Kidney (tissue), 14 donors: ENCODE data around the gene LINGO1. TPM values are rescaled to one million over a fixed set of nuclear protein-coding genes. Genes with fewer than 3 reads are reported as not detected.

Experiments used
- DNase-seq, 5 donors: peaks; one replicate each; pipeline ENCODE4 v3.0.0-alpha.2; 2013 to 2020
- FAIRE-seq: peaks from 2 replicates; lab custom pipeline; 2012; peaks lifted over from hg19 to GRCh38; lab: Jason Lieb, UNC
- H3K27ac ChIP-seq, 2 donors: one replicate each; pipeline ENCODE4 v1.7.0; 2013; ENCODE audit warnings: low read depth in 2 of 2, low read length in 2 of 2, inconsistent platforms in 1 of 2
- H3K27me3 ChIP-seq: one replicate; pipeline ENCODE4 v1.7.1; 2013; ENCODE audit warnings: low read length, inconsistent platforms; ENCODE audit not compliant: control insufficient read depth, insufficient read depth
- H3K36me3 ChIP-seq, 3 donors: one replicate each; pipeline versions ENCODE4 v1.7.0 to v1.7.1; 2013; ENCODE audit warnings: low read length in 3 of 3, control low read depth in 1 of 3, inconsistent platforms in 1 of 3; ENCODE audit not compliant: insufficient read depth in 3 of 3, control insufficient read depth in 2 of 3
- H3K4me1 ChIP-seq, 3 donors: one replicate each; pipeline versions ENCODE4 v1.7.0 to v1.7.1; 2013; ENCODE audit warnings: low read length in 3 of 3, inconsistent platforms in 1 of 3, low read depth in 1 of 3; ENCODE audit not compliant: control insufficient read depth in 2 of 3, insufficient read depth in 2 of 3
- H3K4me3 ChIP-seq, 3 donors: one replicate each; pipeline versions ENCODE4 v1.7.0 to v1.8.1; 2013; ENCODE audit warnings: low read length in 3 of 3, control low read depth in 1 of 3, inconsistent platforms in 1 of 3
- H3K9ac ChIP-seq, 3 donors: one replicate each; pipeline versions ENCODE4 v1.7.0 to v1.7.1; 2013; ENCODE audit warnings: low read length in 3 of 3, control low read depth in 1 of 3, inconsistent platforms in 1 of 3
- H3K9me3 ChIP-seq, 3 donors: one replicate each; pipeline versions ENCODE4 v1.7.0 to v1.7.1; 2013; ENCODE audit warnings: low read length in 3 of 3, control low read depth in 1 of 3, inconsistent platforms in 1 of 3; ENCODE audit not compliant: control insufficient read depth in 2 of 3, insufficient read depth in 1 of 3
- CTCF ChIP-seq: IDR thresholded peaks from 3 replicates; pipeline ENCODE4 v1.5.1; 2012; ENCODE audit warnings: mild to moderate bottlenecking, moderate library complexity, borderline replicate concordance; ENCODE audit not compliant: insufficient read depth; ENCODE audit errors: extremely low read depth
- intact Hi-C: fragments of 100-400 bp; cut with DNase I; formaldehyde crosslinking; loops from one replicate; pipeline ENCODE4 v1.11.1; 2022
- polyA plus RNA-seq: library from polyadenylated mRNA; stranded (reverse); fragments of 350-450 nt; fragmentation: Illumina TruSeq; extraction: RNeasy Lipid Tissue Mini Kit (QIAGEN cat#74804); gene quantifications from one replicate; pipeline ENCODE4 v1.2.3, GENCODE V29; 2014; ENCODE audit warnings: low read depth, low replicate concordance; ENCODE audit not compliant: insufficient read depth
- total RNA-seq: library from RNA; stranded (reverse); fragmentation: NEBNext Ultra II Directional; extraction: Animal tissue kit (Norgen Biotek cat#: 25700); gene quantifications from one replicate; pipeline ENCODE4 v1.2.1, GENCODE V29; 2021
- donor health status: control.
- donor health status: control.
- donor health status: control.
- donor health status: control.
- donor health status: control.
- donor health status: DM: yes; HTN: yes; CAD: no.
- donor health status: Normal renal cell carcinoma (clear cell type).

Gene LINGO1
- total and polyA plus RNA-seq, 2 donors from 2014 or later: 3.9 to 6.8 TPM

DNA sequence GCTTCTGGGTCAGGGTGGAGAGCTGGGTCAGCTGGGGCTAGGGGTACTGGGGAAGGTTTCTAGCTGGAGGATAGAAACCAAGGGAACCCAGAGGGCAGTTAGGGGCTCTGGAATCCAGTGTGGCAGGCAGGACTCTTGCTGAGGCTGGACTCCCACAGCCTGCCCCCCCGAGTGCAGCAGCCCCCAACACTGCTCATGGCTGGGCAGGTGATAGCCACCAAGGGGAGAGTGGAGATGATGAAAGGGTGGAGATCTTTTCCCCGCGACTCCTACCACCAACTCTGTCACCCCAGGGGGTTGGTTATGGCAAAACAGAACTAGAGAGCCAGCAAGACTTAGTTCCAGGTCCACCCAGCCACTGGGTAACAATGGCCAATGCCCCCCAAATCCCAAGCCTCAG, 16.9 kb upstream of the LINGO1 start:
- intact Hi-C loops: no loop called here
- DNase-seq: no peak
- no peak for FAIRE-seq

GRCh38 chr15:77649017-77649416, 16.3 kb upstream of the LINGO1 start:
- Histone ChIP-seq H3K27me3 (no peaks in the 10 kb centered on the region), H3K4me3 (no peak overlapping the region), H3K36me3 (no peaks in the 10 kb centered on the region), H3K4me1 (no peaks in the 10 kb centered on the region), H3K9ac (no peak overlapping the region), H3K9me3 (peaks cover 0 to 3% (median 0%) of the 10 kb centered on the region in 3 donors), H3K27ac (no peak overlapping the region)
- intact Hi-C loops: no loop called here
- no peak for DNase-seq
- no peak for FAIRE-seq
- TF ChIP-seq CTCF: no peak

More for the DNA sequence above, 16.9 kb upstream of the LINGO1 start:
- Histone ChIP-seq H3K9ac (no peak overlapping the region), H3K4me1 (no peaks in the 10 kb centered on the region), H3K4me3 (no peak overlapping the region), H3K27ac (no peak overlapping the region), H3K27me3 (no peaks in the 10 kb centered on the region), H3K9me3 (peaks cover 0 to 5% (median 0%) of the 10 kb centered on the region in 3 donors), H3K36me3 (no peaks in the 10 kb centered on the region)
- no peak for TF ChIP-seq CTCF

DNA sequence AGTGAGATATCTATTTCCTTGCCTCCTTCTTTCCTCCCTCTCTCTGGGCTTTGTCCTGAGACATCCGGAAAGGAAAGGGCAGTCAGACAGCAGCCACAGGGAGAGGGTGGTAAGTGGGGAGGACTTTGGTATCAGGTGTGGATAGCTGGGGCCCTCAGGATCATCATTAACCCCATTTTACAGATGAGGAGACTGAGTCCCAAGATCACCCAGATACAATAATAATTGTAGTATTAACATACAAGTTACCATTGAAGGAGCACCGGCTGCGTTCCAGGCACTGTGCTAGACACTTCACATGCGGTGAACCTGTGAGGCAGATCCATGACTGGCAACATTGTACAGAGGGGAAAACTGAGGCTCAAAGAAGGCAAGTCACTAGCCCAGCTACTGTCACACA, 15.2 kb upstream of the LINGO1 start:
- Histone ChIP-seq H3K4me1 (no peaks in the 10 kb centered on the region), H3K27ac (no peak overlapping the region), H3K9ac (no peak overlapping the region), H3K9me3 (no peaks in the 10 kb centered on the region), H3K36me3 (no peaks in the 10 kb centered on the region), H3K4me3 (no peak overlapping the region), H3K27me3 (no peaks in the 10 kb centered on the region)
- DNase-seq (no peak), FAIRE-seq (no peak)
- intact Hi-C loops: no loop called here
- TF ChIP-seq CTCF: no peak

DNA sequence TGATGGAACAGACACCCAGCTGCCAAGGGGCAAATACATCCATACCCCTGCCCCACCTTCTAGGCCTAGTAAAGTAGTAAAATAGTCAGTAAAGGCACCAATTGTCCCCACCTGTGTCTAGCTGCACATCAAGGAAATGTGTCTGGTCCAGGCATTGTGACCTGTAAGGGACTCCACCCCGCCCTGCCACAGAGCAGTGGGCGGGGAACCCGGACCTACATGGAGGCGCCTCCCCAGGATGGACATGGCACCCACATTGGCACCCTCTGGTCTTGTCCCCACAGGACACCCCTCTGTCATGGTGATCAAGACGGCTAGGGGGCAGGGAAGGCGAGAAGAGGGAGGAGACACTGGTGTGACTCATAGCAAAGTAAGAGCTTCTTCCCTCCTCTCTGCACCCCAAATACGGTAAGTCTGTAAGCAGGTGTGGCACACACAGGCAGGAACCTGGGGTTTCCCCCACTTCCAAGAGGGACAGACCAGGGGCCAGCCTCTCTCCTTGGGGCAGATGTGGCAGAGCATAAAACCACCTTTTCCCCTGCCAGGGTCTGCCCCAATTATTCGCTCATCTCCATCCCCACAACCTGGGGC, 13.5 kb upstream of the LINGO1 start:
- TF ChIP-seq CTCF: no peak
- Histone ChIP-seq H3K36me3 (no peaks in the 10 kb centered on the region), H3K9ac (no peak overlapping the region), H3K4me1 (no peaks in the 10 kb centered on the region), H3K4me3 (no peak overlapping the region), H3K27me3 (no peaks in the 10 kb centered on the region), H3K27ac (no peak overlapping the region), H3K9me3 (no peaks in the 10 kb centered on the region)
- DNase-seq (no peak), FAIRE-seq (no peak)
- intact Hi-C loops: no loop called here
